Activated CD4-positive, alpha-beta T cell treated with anti-CD3 and anti-CD28 coated beads, Interleukin-2, amount 50 U/mL, for 16 hours (primary cell): ENCODE data around the gene ERI3.
"Not testable (repeated sequence)": the region's sequence is repeated elsewhere in the genome, so short reads cannot be mapped to it uniquely, and the experiment has no call there.

ENCODE experiments used
- DNase-seq: peaks from one replicate; pipeline ENCODE4 v3.0.0-alpha.2; 2020

The ERI3 gene

GRCh38 chr1:44235808-44236207 is 119.2 kb downstream of the ERI3 start:
- no peak for DNase-seq

- DNase-seq: no peak
Observed at GRCh38 chr1:44233593-44233992, 121.5 kb downstream of the ERI3 start.

GRCh38 chr1:44230796-44231195 is 124.3 kb downstream of the ERI3 start:
- DNase-seq: no peak

GRCh38 chr1:44229435-44230167 is 125.5 kb downstream of the ERI3 start:
- no peak for DNase-seq

GRCh38 chr1:44228218-44228617 is 126.8 kb downstream of the ERI3 start:
- no peak for DNase-seq

- no peak for DNase-seq
Observed at GRCh38 chr1:44227211-44227610, 127.8 kb downstream of the ERI3 start.

GRCh38 chr1:44225761-44226160 is 129.3 kb downstream of the ERI3 start:
- DNase-seq: no peak

GRCh38 chr1:44223187-44223610 is 131.9 kb downstream of the ERI3 start:
- no peak for DNase-seq

- DNase-seq: no peak
Observed at GRCh38 chr1:44222397-44223186, 132.5 kb downstream of the ERI3 start.

GRCh38 chr1:44221769-44222168 is 133.3 kb downstream of the ERI3 start:
- no peak for DNase-seq

GRCh38 chr1:44220755-44221154 is 134.3 kb downstream of the ERI3 start:
- DNase-seq: no peak

GRCh38 chr1:44220001-44220751 is 134.9 kb downstream of the ERI3 start:
- no peak for DNase-seq

- DNase-seq: no peak
Observed at GRCh38 chr1:44219301-44219626, 135.8 kb downstream of the ERI3 start.

GRCh38 chr1:44218503-44219300 is 136.4 kb downstream of the ERI3 start:
- no peak for DNase-seq

GRCh38 chr1:44217809-44218410 is 137.1 kb downstream of the ERI3 start:
- peak; percentile 72 for DNase-seq

- peak; percentile 88 for DNase-seq
Observed at GRCh38 chr1:44213222-44214112, 141.6 kb downstream of the ERI3 start, which contains the start of gene DMAP1. Gene DMAP1 (plus strand): TSS chr1:44213471. CDS start chr1:44213754, 283 bp downstream.

GRCh38 chr1:44212355-44213221 is 142.5 kb downstream of the ERI3 start:
- DNase-seq: peak; percentile 44

GRCh38 chr1:44210595-44210994 is 144.5 kb downstream of the ERI3 start:
- no peak for DNase-seq

- DNase-seq: no peak
Observed at GRCh38 chr1:44208226-44208625, 146.8 kb downstream of the ERI3 start.

- not testable (repeated sequence) for DNase-seq
Observed at GRCh38 chr1:44206545-44206944, 148.5 kb downstream of the ERI3 start.
